ENCODE data around the gene CRB2. TPM values are rescaled to one million over a fixed set of nuclear protein-coding genes. Genes with fewer than 3 reads are reported as not detected.

The CRB2 gene
- total RNA-seq, 1 experiment from 2014 or later: 0.07 TPM

DNA sequence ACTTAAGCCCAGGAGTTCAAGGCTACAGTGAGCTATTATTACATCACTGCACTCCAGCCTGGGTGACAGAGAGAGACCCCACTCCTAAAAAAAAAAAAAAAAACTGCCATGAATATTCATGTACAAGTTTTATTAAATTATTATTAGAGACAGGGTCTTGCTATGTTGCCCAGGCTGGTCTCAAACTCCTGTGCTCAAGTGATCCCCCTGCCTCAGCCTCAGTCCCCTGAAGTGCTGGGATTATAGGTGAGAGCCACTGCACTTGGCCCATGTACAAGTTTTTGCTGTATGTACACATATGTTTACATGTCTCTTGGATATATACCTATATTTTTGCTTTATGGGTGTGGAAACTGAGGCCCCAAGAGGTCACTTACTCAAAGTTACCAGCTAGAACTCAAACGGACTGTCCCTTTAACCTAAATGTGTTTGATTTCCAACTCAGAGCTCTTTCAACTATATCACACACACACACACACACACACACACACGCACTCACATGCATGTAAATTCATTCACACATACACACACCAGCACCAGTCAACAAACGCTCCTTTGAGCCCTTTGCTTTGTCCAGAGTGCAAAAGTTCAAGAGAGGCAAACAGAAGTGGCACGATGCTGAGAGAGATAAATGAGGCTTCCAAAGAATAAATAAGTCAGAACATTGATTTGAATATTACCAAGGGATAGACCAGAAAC is 45.3 kb upstream of the CRB2 start (continued):
- TF ChIP-seq EGR1 (IDR thresholded peaks at IDR 0.05; ENCODE audit: low read depth) (no peak), FOSL1 (IDR thresholded peaks at IDR 0.05; ENCODE audit: low read depth) (no peak), SRF (IDR thresholded peaks at IDR 0.05; ENCODE audit: low read depth) (no peak), POLR2A (IDR thresholded peaks at IDR 0.05; ENCODE audit: borderline replicate concordance, extremely low read depth, insufficient read depth, insufficient read length) (no peak), POLR2AphosphoS5 (IDR thresholded peaks at IDR 0.05; ENCODE audit: low read depth, low read length) (no peak), EZH2phosphoT487 (IDR thresholded peaks at IDR 0.05; ENCODE audit: borderline replicate concordance) (no peak), ZFX (IDR thresholded peaks at IDR 0.05) (no peak)

- ChIA-PET RAD21 (ENCODE audit: low non-redundant PET in 1 of 2, low total read pairs in 2 of 2, uncharacterized antibody in 2 of 2, unreplicated experiment in 2 of 2) (no interaction called here), CTCF (no interaction called here), POLR2A (no interaction called here)
- Histone ChIP-seq H3K27ac (ENCODE audit: low read depth, low read length) (no peak overlapping the region), H3K9ac (ENCODE audit: low read length) (no peak overlapping the region), H3K4me2 (ENCODE audit: low read length) (no peak overlapping the region), H3K9me2 (ENCODE audit: insufficient read depth) (no peaks in the 10 kb centered on the region), H3K4me1 (ENCODE audit: control insufficient read depth in 1 of 2, insufficient read depth in 2 of 2, low read length in 2 of 2) (peaks cover 0 to 12% of the 10 kb centered on the region in 2 experiments; a peak in 2 of 4 replicates), H3K79me2 (ENCODE audit: insufficient read depth, low read length) (no peaks in the 10 kb centered on the region), H3K9me3 (ENCODE audit: control insufficient read depth in 1 of 2, insufficient read depth in 1 of 2, low read depth in 1 of 2, low read length in 2 of 2) (no peaks in the 10 kb centered on the region), H2AFZ (ENCODE audit: low read depth, low read length, poor library complexity, severe bottlenecking) (no peak overlapping the region), H3K27me3 (ENCODE audit: insufficient read depth, low read length) (no peaks in the 10 kb centered on the region), H3K36me3 (ENCODE audit: control insufficient read depth in 1 of 2, insufficient read depth in 2 of 2, low read length in 2 of 2) (no peaks in the 10 kb centered on the region), H4K20me1 (ENCODE audit: insufficient read depth) (no peaks in the 10 kb centered on the region), H3K4me3 (replicated peaks in 1 of 2; ENCODE audit: low read depth in 1 of 2, low read length in 2 of 2) (no peak overlapping the region)
- intact Hi-C loops (cut with micrococcal nuclease): no loop called here
- ATAC-seq: no peak
- TF ChIP-seq CBX3 (IDR thresholded peaks at IDR 0.05; ENCODE audit: low read depth) (no peak), FOSL1 (IDR thresholded peaks at IDR 0.05; ENCODE audit: low read depth) (no peak), SIN3A (IDR thresholded peaks at IDR 0.05; ENCODE audit: low read depth) (no peak)
- BruUV-seq (replicated peaks): no TSS peak
- no peak for DNase-seq (ENCODE audit: low read depth, low spot score)
These were observed 44.7 kb upstream of the CRB2 start for GRCh38 chr9:123311250-123311752.
